SU-DHL-6 (cell line): ENCODE measurements around the gene IFIT1.

Source experiments
- CTCF ChIP-seq: fragments of 200-600 bp; sonication (generic); IDR thresholded peaks from one replicate; pipeline ENCODE4 v1.5.1; 2017; ENCODE audit warnings: antibody characterized with exemption, mild to moderate bottlenecking, low read length, moderate library complexity; ENCODE audit not compliant: insufficient read depth, poor library complexity, severe bottlenecking
- EZH2phosphoT487 ChIP-seq: fragments of 200-600 bp; sonication (generic), shearing (Covaris generic); conservative IDR thresholded peaks from 2 replicates; pipeline ENCODE4 v1.6.1; 2018; ENCODE audit warnings: mild to moderate bottlenecking, antibody characterized with exemption, low read length, moderate library complexity, mixed read lengths

GRCh38 chr10:89377705-89378637, 14.5 kb upstream of the IFIT1 start, which contains the start of gene IFIT1B:
- TF ChIP-seq CTCF (no peak), EZH2phosphoT487 (no peak)
